H1 (cell line): ENCODE results near the gene DNM1L. TPM values are rescaled to one million over a fixed set of nuclear protein-coding genes. Genes with fewer than 3 reads are reported as not detected.

ENCODE experiments used
- CBX8 ChIP-seq: fragments of 300-800, 300-1000 bp; sonication (generic); IDR thresholded peaks from 2 replicates; pipeline ENCODE4 v1.7.1; 2016; ENCODE audit warnings: low read depth, low read length, borderline replicate concordance
- CEBPB ChIP-seq: IDR thresholded peaks from 2 replicates; pipeline ENCODE4 v1.6.1; 2012; ENCODE audit warnings: low read depth, low read length
- CHD2 ChIP-seq: IDR thresholded peaks from 2 replicates; pipeline ENCODE4 v1.6.1; 2012; ENCODE audit warnings: low read length, improper control_type of control experiment
- CHD7 ChIP-seq: fragments of 300-600 bp; sonication (generic); IDR thresholded peaks from 2 replicates; pipeline ENCODE4 v1.7.1; 2012; ENCODE audit warnings: low read length, moderate library complexity, mild to moderate bottlenecking, inconsistent platforms; ENCODE audit not compliant: insufficient replicate concordance
- FOSL1 ChIP-seq: IDR thresholded peaks from 2 replicates; pipeline ENCODE4 v1.6.1; 2011; ENCODE audit warnings: mild to moderate bottlenecking, low read depth, low read length, moderate library complexity; ENCODE audit not compliant: insufficient read depth
- GTF2F1 ChIP-seq: IDR thresholded peaks from 2 replicates; pipeline ENCODE4 v1.6.1; 2012; ENCODE audit warnings: low read depth, low read length, improper control_type of control experiment, borderline replicate concordance
- MAX ChIP-seq: IDR thresholded peaks from 2 replicates; pipeline ENCODE4 v1.6.1; 2012; ENCODE audit warnings: inconsistent platforms
- SIN3A ChIP-seq, 2 experiments: IDR thresholded peaks in 1 of 2; conservative IDR thresholded peaks in 1 of 2; 2 replicates each; pipeline ENCODE4 v1.6.1; 2011 to 2012; ENCODE audit warnings: low read length in 2 of 2, improper control_type of control experiment in 1 of 2, low read depth in 1 of 2, mild to moderate bottlenecking in 1 of 2
- SIRT6 ChIP-seq: IDR thresholded peaks from one replicate; pipeline ENCODE4 v1.7.1; 2012; ENCODE audit warnings: low read length, inconsistent platforms
- SIX5 ChIP-seq: IDR thresholded peaks from 2 replicates; pipeline ENCODE4 v1.6.1; 2011; ENCODE audit warnings: mild to moderate bottlenecking, low read depth, low read length
- polyA plus RNA-seq, 7 experiments: library from polyadenylated mRNA; depleted of rRNA in 3 of 7; stranded (reverse) in 5 of 7; unstranded in 2 of 7; fragments of >200 nt in 5 of 7; fragments of 200-250 nt in 2 of 7; gene quantifications; 1 replicate in 5 of 7; 2 replicates in 1 of 7; 4 replicates in 1 of 7; pipeline versions ENCODE4 v1.2.1 to v1.2.3, GENCODE V29; 2011 to 2013; ENCODE audit warnings: missing spikeins in 2 of 7, mixed read lengths in 2 of 7
- total RNA-seq: library from RNA; stranded (reverse); fragmentation: NEBNext Ultra II Directional; extraction: Animal tissue kit (Norgen Biotek cat#: 25700); gene quantifications from 2 replicates; pipeline ENCODE4 v1.2.1, GENCODE V29; 2021

Gene DNM1L
- total and polyA plus RNA-seq, 2 of the 8 experiments (the other 6 are each of a cell fraction or from before 2014, with no cell fraction given), result 23.7 to 93.9 TPM

- TF ChIP-seq CHD7 (no peak), GTF2F1 (peak; percentile 40; the same call in 1 of the 2 replicates), SIX5 (peak; percentile 85), SIRT6 (no peak), FOSL1 (no peak), CEBPB (no peak), SIN3A (conservative IDR thresholded peaks at IDR 0.05 in 1 of 2, IDR thresholded peaks at IDR 0.05 in 1 of 2; ENCODE audit: low read depth in 1 of 2, low read length in 2 of 2) (peak in 1 of 2 experiments; percentile 83; a peak in 1 of 4 replicates), CHD2 (peak; percentile 62), MAX (peak; percentile 73), CBX8 (no peak)
Observed at GRCh38 chr12:32679091-32679919, at the start of gene DNM1L (continued).
